IMR-90 (cell line): Measurements from ENCODE around the gene STK33. TPM values are rescaled to one million over a fixed set of nuclear protein-coding genes. Genes with fewer than 3 reads are reported as not detected.

Experiments used
- ATAC-seq: fragments of 200-7000 bp; cut with Tn5 transposase; 2 replicates; pipeline ENCODE4 v1.9.1; 2020; ENCODE audit warnings: low read depth, mild to moderate bottlenecking, moderate library complexity
- BruUV-seq: library from RNA; stranded (reverse); fragments of 400-500 nt; replicated peaks from 2 replicates; lab custom pipeline; 2021; lab: Mats Ljungman, UMichigan
- CTCF ChIA-PET: fragments of 300-600 bp; formaldehyde crosslinking; extraction: SDS; loops from one replicate; lab custom pipeline; 2021; ENCODE audit warnings: antibody characterized with exemption; lab: Yijun Ruan, JAX
- POLR2A ChIA-PET: fragments of 300-600 bp; sonication (Branson Sonifier 250); formaldehyde crosslinking; loops from one replicate; lab custom pipeline; 2022; ENCODE audit warnings: antibody characterized with exemption; ENCODE audit not compliant: unreplicated experiment; lab: Charles Lee
- DNase-seq: peaks from one replicate; pipeline ENCODE4 v3.0.0; 2013
- H2AFZ ChIP-seq: replicated peaks from 2 replicates; pipeline ENCODE3; 2013; ENCODE audit warnings: low read length, mild to moderate bottlenecking; ENCODE audit not compliant: poor library complexity
- H2AK5ac ChIP-seq: 2 replicates; pipeline ENCODE4 v1.6.1; 2013; ENCODE audit warnings: low read depth, low read length, inconsistent platforms
- H2AK9ac ChIP-seq: replicated peaks from 2 replicates; pipeline ENCODE3; 2013; ENCODE audit warnings: mild to moderate bottlenecking, low read depth, low read length, moderate library complexity; ENCODE audit not compliant: poor library complexity
- H2BK120ac ChIP-seq: 2 replicates; pipeline ENCODE4 v1.6.1; 2013; ENCODE audit warnings: low read depth, low read length, inconsistent platforms
- H2BK15ac ChIP-seq: 3 replicates; pipeline ENCODE4 v1.6.1; 2013; ENCODE audit warnings: low read depth, low read length, inconsistent platforms
- H2BK20ac ChIP-seq: 2 replicates; pipeline ENCODE4 v1.6.1; 2013; ENCODE audit warnings: low read depth, mild to moderate bottlenecking, inconsistent platforms, low read length, moderate library complexity
- H2BK5ac ChIP-seq: 2 replicates; pipeline ENCODE4 v1.6.1; 2013; ENCODE audit warnings: mild to moderate bottlenecking, low read depth, low read length, inconsistent platforms; ENCODE audit not compliant: poor library complexity, severe bottlenecking
- H3K14ac ChIP-seq: replicated peaks from 2 replicates; pipeline ENCODE4 v1.6.1; 2013; ENCODE audit warnings: low read depth, low read length, inconsistent platforms
- H3K18ac ChIP-seq: 2 replicates; pipeline ENCODE4 v1.6.1; 2013; ENCODE audit warnings: low read depth, low read length, control low read depth
- H3K23ac ChIP-seq: 2 replicates; pipeline ENCODE4 v1.6.1; 2013; ENCODE audit warnings: low read depth, low read length, inconsistent platforms
- H3K27ac ChIP-seq: 2 replicates; pipeline ENCODE4 v1.5.1; 2013; ENCODE audit warnings: mild to moderate bottlenecking, control low read depth, low read length; ENCODE audit not compliant: insufficient read depth
- H3K27me3 ChIP-seq: 2 replicates; pipeline ENCODE4 v1.6.1; 2013; ENCODE audit warnings: low read length; ENCODE audit not compliant: control insufficient read depth, insufficient read depth
- H3K36me3 ChIP-seq: 2 replicates; pipeline ENCODE4 v1.6.1; 2013; ENCODE audit warnings: low read length, mixed read lengths; ENCODE audit not compliant: control insufficient read depth, insufficient read depth
- H3K4ac ChIP-seq: 2 replicates; pipeline ENCODE4 v1.6.1; 2013; ENCODE audit warnings: low read depth, low read length, inconsistent platforms
- H3K4me1 ChIP-seq: 2 replicates; pipeline ENCODE4 v1.6.1; 2013; ENCODE audit warnings: low read length, mixed read lengths; ENCODE audit not compliant: control insufficient read depth, insufficient read depth
- H3K4me2 ChIP-seq: 2 replicates; pipeline ENCODE4 v1.6.1; 2013; ENCODE audit warnings: low read depth, mild to moderate bottlenecking, control low read depth, low read length, moderate library complexity
- H3K4me3 ChIP-seq: 2 replicates; pipeline ENCODE4 v1.5.1; 2013; ENCODE audit warnings: low read depth, mild to moderate bottlenecking, control low read depth, low read length, moderate library complexity; ENCODE audit not compliant: insufficient read depth
- H3K56ac ChIP-seq: 2 replicates; pipeline ENCODE4 v1.6.1; 2013; ENCODE audit warnings: low read length, inconsistent platforms; ENCODE audit not compliant: insufficient read depth; ENCODE audit errors: extremely low read depth
- H3K79me1 ChIP-seq, 2 experiments: 2 replicates each; pipeline ENCODE4 v1.6.1; 2013; ENCODE audit warnings: low read length in 2 of 2, inconsistent platforms in 1 of 2, low read depth in 1 of 2
- H3K9ac ChIP-seq: 2 replicates; pipeline ENCODE4 v1.6.1; 2013; ENCODE audit warnings: low read depth, low read length, control low read depth
- H3K9me1 ChIP-seq: 2 replicates; pipeline ENCODE4 v1.6.1; 2013; ENCODE audit warnings: low read length, inconsistent platforms; ENCODE audit not compliant: insufficient read depth
- H3K9me3 ChIP-seq: 2 replicates; pipeline ENCODE4 v1.6.1; 2013; ENCODE audit warnings: low read length; ENCODE audit not compliant: control insufficient read depth, insufficient read depth
- H4K20me1 ChIP-seq: 2 replicates; pipeline ENCODE4 v1.6.1; 2013; ENCODE audit warnings: low read length, inconsistent platforms; ENCODE audit not compliant: insufficient read depth
- H4K5ac ChIP-seq: 2 replicates; pipeline ENCODE4 v1.6.1; 2013; ENCODE audit warnings: mild to moderate bottlenecking, low read depth, low read length, control low read depth
- H4K8ac ChIP-seq, 2 experiments: 2 replicates each; pipeline ENCODE4 v1.6.1; 2013; ENCODE audit warnings: low read depth in 2 of 2, low read length in 2 of 2, control low read depth in 1 of 2, inconsistent platforms in 1 of 2
- H4K91ac ChIP-seq: 2 replicates; pipeline ENCODE4 v1.6.1; 2013; ENCODE audit warnings: low read depth, low read length, inconsistent platforms; ENCODE audit not compliant: insufficient read depth
- BHLHE40 ChIP-seq: fragments of 150-350 bp; IDR thresholded peaks from 2 replicates; pipeline ENCODE4 v1.6.1; 2016; ENCODE audit warnings: mild to moderate bottlenecking, low read depth, low read length
- CEBPB ChIP-seq: IDR thresholded peaks from 2 replicates; pipeline ENCODE4 v1.6.1; 2012; ENCODE audit warnings: low read depth, low read length, improper control_type of control experiment
- CHD1 ChIP-seq: IDR thresholded peaks from 2 replicates; pipeline ENCODE4 v1.6.1; 2012; ENCODE audit warnings: low read depth, low read length, improper control_type of control experiment
- CTCF ChIP-seq: conservative IDR thresholded peaks from 2 replicates; pipeline ENCODE4 v1.5.1; 2012; ENCODE audit warnings: mild to moderate bottlenecking, low read depth, low read length, improper control_type of control experiment
- ELK1 ChIP-seq: fragments of 150-350 bp; IDR thresholded peaks from 2 replicates; pipeline ENCODE4 v1.6.1; 2016; ENCODE audit warnings: low read depth, mild to moderate bottlenecking, low read length, moderate library complexity, borderline replicate concordance
- NFE2L2 ChIP-seq: fragments of 150-350 bp; IDR thresholded peaks from 2 replicates; pipeline ENCODE4 v1.6.1; 2016; ENCODE audit warnings: low read depth, mild to moderate bottlenecking, low read length
- RAD21 ChIP-seq: IDR thresholded peaks from 2 replicates; pipeline ENCODE4 v1.6.1; 2012; ENCODE audit warnings: low read length, improper control_type of control experiment
- RCOR1 ChIP-seq: IDR thresholded peaks from 2 replicates; pipeline ENCODE4 v1.6.1; 2012; ENCODE audit warnings: mild to moderate bottlenecking, low read length, improper control_type of control experiment; ENCODE audit not compliant: insufficient replicate concordance
- SMC3 ChIP-seq: fragments of 150-350 bp; IDR thresholded peaks from 2 replicates; pipeline ENCODE4 v1.6.1; 2016; ENCODE audit warnings: low read depth, mild to moderate bottlenecking, antibody characterized with exemption, low read length, moderate library complexity
- WGBS, 2 experiments: methylation state at CpG; one replicate each; pipeline versions ENCODE4 v1.1.5 to v1.1.7; 2013; ENCODE audit warnings: missing lambda C conversion rate in 2 of 2; ENCODE audit not compliant: insufficient read length in 1 of 2; ENCODE audit errors: extremely low coverage in 2 of 2; 5-methylcytosine and 5-hydroxymethylcytosine counted together
- dilution Hi-C: fragments of 300-500 bp; cut with HindIII; formaldehyde crosslinking; loops from one replicate; pipeline ENCODE4 v1.14.3; 2018; ENCODE audit warnings: low sequenced_read_pairs; ENCODE audit not compliant: unreplicated experiment
- in situ Hi-C: fragments of 300-500 bp; cut with MboI; formaldehyde crosslinking; loops from 3 replicates; pipeline ENCODE4 v1.14.3; 2019; ENCODE audit warnings: low sequenced_read_pairs, inconsistent platforms, mixed read lengths
- intact Hi-C: fragments of 100-400 bp; cut with micrococcal nuclease; formaldehyde crosslinking; loops from 2 replicates; pipeline ENCODE4 v1.10.0; 2022
- polyA plus RNA-seq, 3 experiments: library from polyadenylated mRNA; depleted of rRNA; stranded (reverse); fragments of >200 nt; gene quantifications; 2 replicates each; pipeline ENCODE4 v1.2.3, GENCODE V29; 2012; ENCODE audit warnings: low replicate concordance in 1 of 3
- total RNA-seq: library from RNA; depleted of rRNA; stranded (reverse); fragments of >200 nt; gene quantifications from 2 replicates; pipeline ENCODE4 v1.2.3, GENCODE V29; 2012

Gene STK33
- total and polyA plus RNA-seq, 2 of the 4 experiments (the other 2 are of a cell fraction), result 2.3 to 2.6 TPM

- H3K14ac ChIP-seq, result no peak overlapping the region
Observed at GRCh38 chr11:8365216-8365941, 228.6 kb downstream of the STK33 start.

More at GRCh38 chr11:8365216-8365941, 228.6 kb downstream of the STK33 start:
- POLR2A ChIA-PET, result no interaction called here
- no peak overlapping the region for H3K23ac ChIP-seq
- no peak overlapping the region for H4K91ac ChIP-seq
- no peaks in the 10 kb centered on the region for H3K79me1 ChIP-seq
- dilution Hi-C loops (no loop called here), intact Hi-C loops (no loop called here), in situ Hi-C loops (no loop called here)
- no peak overlapping the region for H3K9ac ChIP-seq
- no peak overlapping the region for H2AK5ac ChIP-seq
- no peaks in the 10 kb centered on the region for H3K4me1 ChIP-seq
- no peak overlapping the region for H3K56ac ChIP-seq
- TF ChIP-seq RCOR1 (no peak), NFE2L2 (no peak), SMC3 (no peak), BHLHE40 (no peak), CTCF (no peak), CHD1 (no peak), ELK1 (no peak), RAD21 (no peak), CEBPB (no peak)
- DNase-seq (no peak), ATAC-seq (no peak)
- no peak overlapping the region for H2AK9ac ChIP-seq
- H3K4ac ChIP-seq, result no peak overlapping the region
- no peak overlapping the region for H3K4me3 ChIP-seq
- no peak overlapping the region for H2BK120ac ChIP-seq
- no peak overlapping the region for H2BK20ac ChIP-seq
- no peaks in the 10 kb centered on the region for H3K9me1 ChIP-seq
- CTCF ChIA-PET, result interaction anchor here (0.8 kb wide), 1 partner anchor 91 kb away, joined by 3 read pairs; no protein-coding TSS in a partner anchor
- H4K8ac ChIP-seq, result no peak overlapping the region
- H4K20me1 ChIP-seq, result no peaks in the 10 kb centered on the region
- H2AFZ ChIP-seq, result no peak overlapping the region
- no peak overlapping the region for H2BK5ac ChIP-seq
- 40% methylated on average over 3 of the region's 11 CpGs; no CpG with 5 or more reads in 1 of the 2 experiments for WGBS, 2 experiments
- no peaks in the 10 kb centered on the region for H3K36me3 ChIP-seq
- no peak overlapping the region for H3K18ac ChIP-seq
- BruUV-seq, result no TSS peak
- H3K27me3 ChIP-seq, result peaks cover 15% of the 10 kb centered on the region
- no peak overlapping the region for H4K5ac ChIP-seq
- H2BK15ac ChIP-seq, result no peak overlapping the region
- H3K4me2 ChIP-seq, result no peak overlapping the region
- no peaks in the 10 kb centered on the region for H3K9me3 ChIP-seq
- H3K27ac ChIP-seq, result no peak overlapping the region
